GM19467 (cell line): ENCODE data around the gene NME7.
"Not testable (repeated sequence)": the region's sequence is repeated elsewhere in the genome, so short reads cannot be mapped to it uniquely, and the experiment has no call there.

Source experiments
- ATAC-seq: cut with Tn5 transposase; IDR thresholded peaks from one replicate; pipeline ENCODE4 v1.9.1; 2021; ENCODE audit warnings: mild to moderate bottlenecking, moderate library complexity; ENCODE audit not compliant: unreplicated experiment

NME7 gene

GRCh38 chr1:169345511-169345910, 22.1 kb downstream of the NME7 start:
- no peak for ATAC-seq

- ATAC-seq: not testable (repeated sequence)
Observed at GRCh38 chr1:169342096-169342495, 25.5 kb downstream of the NME7 start.

DNA sequence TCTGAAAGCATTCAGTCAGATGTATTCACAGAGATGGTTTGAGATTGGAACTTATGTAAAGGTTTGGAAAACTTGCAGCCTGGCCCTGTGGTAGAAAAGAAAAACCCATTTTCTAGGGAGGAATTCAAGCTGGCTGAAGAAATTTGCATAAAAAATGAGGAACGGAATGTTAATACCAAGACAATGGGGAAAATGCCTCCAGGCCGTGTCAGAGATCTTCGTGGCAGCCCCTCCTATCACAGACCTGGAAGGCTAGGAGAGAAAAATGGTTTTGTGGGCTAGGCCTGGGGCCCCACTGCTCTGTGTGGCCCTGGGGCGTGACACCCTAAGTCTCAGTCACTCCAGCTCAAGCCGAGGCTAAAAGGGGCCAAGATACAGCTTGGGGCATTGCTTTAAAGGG, 26.7 kb downstream of the NME7 start:
- ATAC-seq: no peak

- ATAC-seq: no peak
Observed at GRCh38 chr1:169339773-169340172, 27.8 kb downstream of the NME7 start.

- no peak for ATAC-seq
Observed at GRCh38 chr1:169338617-169339016, 29.0 kb downstream of the NME7 start.

DNA sequence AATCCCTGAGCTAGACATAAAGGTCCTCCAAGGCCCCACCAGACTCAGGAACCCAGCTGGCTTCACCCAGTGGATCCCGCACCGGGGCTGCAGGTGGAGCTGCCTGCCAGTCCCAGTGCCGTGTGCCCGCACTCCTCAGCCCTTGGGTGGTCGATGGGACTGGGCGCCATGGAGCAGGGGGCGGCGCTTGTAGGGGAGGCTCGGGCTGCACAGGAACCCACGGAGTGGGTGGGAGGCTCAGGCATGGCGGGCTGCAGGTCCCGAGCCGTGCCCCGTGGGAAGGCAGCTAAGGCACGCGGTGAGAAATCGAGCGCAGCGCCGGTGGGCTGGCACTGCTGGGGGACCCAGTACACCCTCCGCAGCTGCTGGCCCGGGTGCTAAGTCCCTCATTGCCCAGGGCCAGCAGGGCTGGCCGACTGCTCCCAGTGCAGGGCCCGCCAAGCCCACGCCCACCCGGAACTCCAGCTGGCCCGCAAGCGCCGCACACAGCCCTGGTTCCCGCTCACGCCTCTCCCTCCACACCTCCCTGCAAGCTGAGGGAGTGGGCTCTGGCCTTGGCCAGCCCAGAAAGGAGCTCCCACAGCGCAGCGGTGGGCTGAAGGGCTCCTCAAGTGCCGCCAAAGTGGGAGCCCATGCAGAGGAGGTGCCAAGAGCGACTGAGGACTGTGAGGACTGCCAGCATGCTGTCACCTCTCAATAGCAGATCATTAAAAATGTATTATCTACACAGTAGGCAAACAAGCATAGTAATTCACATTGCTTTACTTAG, 30.5 kb downstream of the NME7 start:
- not testable (repeated sequence) for ATAC-seq

- not testable (repeated sequence) for ATAC-seq
Observed at GRCh38 chr1:169334727-169335126, 32.9 kb downstream of the NME7 start.

DNA sequence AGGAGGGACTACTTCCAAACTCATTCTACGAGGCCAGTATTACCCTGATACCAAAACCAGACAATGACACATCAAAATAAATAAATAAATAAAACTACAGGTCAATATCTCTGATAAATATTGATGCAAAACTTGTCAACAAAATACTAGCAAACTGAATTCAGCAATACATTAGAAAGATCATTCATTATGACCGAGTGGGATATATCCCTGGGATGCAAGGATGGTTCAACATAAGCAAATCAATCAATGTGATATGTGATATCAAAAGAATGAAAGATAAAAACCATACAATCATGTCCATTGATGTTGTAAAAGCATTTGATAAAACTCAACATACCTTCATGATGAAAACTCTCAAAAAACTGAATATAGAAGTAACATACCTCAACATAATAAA, 36.7 kb downstream of the NME7 start:
- no peak for ATAC-seq

- ATAC-seq: no peak
Observed at GRCh38 chr1:169329383-169329782, 38.2 kb downstream of the NME7 start.

DNA sequence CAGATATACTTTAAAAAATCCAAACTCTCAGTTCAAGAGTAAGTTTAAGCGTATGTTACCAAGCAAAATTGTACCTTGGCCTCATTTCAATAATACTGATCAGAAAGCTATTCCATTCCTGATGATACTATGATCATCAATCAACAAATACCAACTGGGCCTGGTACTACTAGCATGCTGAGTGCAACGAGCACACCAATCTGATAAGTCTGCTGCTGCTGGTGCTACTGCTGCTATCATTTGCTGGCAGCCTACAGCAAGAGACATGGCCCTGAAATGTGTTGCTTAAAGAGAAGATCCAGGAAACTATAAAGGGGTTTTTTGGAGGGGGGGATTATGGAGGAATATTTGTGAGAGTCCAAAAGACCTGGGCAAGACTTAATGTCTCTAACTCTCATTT, 39.7 kb downstream of the NME7 start:
- no peak for ATAC-seq

DNA sequence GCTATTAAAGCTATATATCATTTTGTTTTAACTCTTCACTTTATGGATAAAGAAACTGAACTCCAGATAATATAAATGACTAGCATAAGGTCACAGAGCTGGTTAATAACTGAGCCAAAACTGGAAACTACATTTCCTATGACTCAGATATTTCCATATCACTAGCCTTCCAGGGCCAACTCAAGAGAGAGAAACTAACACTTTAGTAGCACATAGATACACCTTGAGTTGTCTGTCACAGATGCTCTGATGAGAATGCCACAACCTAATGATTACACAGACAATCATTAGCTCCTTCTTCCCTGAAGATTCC, 40.7 kb downstream of the NME7 start:
- ATAC-seq: peak; percentile 89

GRCh38 chr1:169326261-169326955, 41.2 kb downstream of the NME7 start:
- ATAC-seq: peak; percentile 35

- ATAC-seq: no peak
Observed at GRCh38 chr1:169325117-169325516, 42.5 kb downstream of the NME7 start.

DNA sequence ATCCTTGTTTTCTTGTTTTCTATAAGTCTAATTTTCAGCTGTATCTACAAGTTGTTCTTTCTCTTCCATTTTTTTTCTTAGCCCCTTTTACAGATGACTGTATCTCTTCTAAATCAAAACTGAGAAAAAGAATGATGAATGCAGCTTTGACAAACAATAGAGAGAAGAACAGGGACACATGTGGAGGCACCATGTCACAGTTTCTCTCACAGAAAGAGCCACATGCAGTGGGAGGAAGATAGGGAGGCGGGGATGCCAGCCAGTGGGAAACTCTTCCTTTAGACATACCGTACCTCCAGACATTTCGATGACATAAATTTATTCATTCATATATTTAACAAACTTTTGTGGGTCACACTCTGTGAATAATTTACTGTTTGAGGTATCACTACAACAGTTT, 45.5 kb downstream of the NME7 start:
- ATAC-seq: no peak

DNA sequence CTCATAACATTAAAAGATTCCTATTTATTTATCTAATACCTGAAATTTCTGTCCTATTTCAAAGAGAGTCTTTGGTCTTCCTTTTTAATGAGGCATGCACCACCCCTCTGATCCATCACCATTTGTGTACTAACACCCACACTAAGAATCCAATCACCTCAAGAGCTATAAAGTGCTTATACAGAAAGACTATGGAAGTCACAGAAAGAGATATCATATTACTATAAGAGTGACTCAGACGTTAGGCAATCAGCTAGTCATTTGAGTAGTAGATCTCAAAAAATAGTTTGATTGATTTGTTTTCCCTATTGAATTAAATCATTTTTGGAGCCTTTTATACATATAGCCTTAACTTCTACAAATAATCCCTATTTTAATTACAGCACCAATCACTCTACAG, 46.1 kb downstream of the NME7 start:
- ATAC-seq: no peak

DNA sequence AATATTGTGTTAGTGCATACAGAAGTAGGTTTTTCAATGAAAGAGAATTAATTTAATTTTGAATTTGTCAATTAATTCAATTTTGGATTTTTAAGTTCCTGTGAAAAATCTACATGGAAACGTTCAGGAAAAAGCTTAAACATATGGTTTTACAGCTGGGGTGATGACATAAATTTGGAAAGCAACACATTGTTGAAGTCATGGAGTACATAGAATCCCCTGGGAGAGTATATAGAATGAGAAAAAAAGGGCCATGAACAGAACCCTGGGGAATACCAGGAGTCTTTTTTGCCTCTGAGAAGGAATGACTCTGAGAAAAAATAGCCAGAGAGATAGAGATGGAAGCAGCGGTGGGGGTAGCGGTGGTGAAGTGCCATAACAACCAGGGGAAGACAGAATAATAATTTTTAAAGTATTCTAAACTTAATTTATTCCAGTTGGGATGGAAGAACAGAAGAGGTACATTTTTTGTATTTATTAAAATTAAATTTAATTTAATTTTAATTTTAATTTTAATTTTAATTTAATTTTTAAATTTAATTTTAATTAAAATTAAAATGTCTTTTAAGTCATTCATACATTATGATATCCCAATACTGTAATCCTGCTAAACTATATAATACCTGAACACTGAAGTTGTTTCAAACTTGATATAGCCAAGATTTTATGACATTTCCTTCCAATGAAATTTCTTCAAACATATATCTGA, 48.9 kb downstream of the NME7 start:
- ATAC-seq: no peak

DNA sequence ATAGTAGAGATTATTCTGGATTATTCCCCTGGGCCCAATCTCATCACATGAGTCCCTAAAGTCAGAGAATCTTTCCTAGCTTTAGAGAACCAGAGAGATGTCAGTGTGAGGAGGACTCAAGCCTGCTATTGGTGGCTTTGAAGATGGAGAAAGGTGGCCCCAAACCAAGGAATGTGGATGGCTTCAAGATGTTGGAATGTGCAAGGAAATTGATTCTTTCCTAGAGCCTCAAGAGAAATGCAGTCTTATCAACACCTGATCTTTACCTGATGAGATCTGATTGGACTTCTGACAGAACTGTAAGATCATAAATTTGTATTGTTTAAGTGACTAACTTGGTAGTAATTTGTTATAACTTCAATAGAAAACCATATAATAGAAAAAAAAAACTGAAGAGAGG, 51.0 kb downstream of the NME7 start:
- ATAC-seq: no peak

- ATAC-seq: no peak
Observed at GRCh38 chr1:169312084-169312954, 55.3 kb downstream of the NME7 start.

DNA sequence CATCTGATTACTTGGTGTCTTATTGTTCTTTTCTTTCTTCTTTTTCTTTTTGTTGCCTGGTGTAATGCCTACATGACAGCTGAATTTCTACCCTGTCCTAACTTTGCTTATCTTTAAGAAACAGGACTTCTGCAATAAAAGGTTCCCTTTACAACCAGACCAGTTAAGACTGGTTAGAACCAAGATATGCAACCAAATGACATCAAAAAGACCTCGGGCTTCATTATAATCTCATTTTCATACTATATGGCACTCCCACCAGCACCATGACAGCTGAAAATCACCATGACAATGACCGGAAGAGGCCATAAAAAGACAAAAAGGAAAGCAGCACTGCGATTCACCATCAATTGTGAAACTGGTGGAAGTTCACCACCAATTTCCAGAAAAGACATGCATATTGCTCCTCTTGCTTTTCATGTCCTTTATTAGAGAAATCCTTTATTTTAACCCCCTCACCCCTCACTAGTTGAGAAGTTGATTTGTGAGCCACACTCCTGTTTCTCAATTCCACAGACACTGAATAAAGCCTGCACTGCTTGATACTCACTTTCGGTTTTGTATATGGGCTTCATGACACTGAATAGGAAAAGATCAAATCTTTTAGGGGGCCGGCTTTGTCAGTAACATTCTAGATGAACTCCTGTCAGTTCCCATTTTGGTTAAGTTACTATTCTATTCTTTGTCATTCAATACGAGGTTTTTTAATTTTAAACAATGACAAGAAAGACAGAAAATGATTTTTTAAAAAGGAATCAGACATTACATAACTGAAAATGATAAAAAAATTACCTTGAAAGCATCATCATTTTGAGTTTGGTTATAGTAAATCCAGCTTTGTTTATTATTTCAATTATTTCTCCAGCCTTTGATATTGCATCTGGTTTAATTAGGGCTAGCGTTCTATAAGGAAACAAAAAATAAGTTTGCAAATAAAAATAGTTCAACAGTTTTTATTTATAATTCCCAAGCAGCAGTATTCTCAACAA, 58.1 kb downstream of the NME7 start:
- peak; percentile 58 for ATAC-seq
